ENCODE measurements around the gene LCMT1.
"Not testable (repeated sequence)": the region's sequence is repeated elsewhere in the genome, so short reads cannot be mapped to it uniquely, and the experiment has no call there.

LCMT1 gene

GRCh38 chr16:25097276-25097975, 14.1 kb upstream of the LCMT1 start:
- DNase-seq = no peak

- no peak for DNase-seq
These were observed 11.0 kb upstream of the LCMT1 start for GRCh38 chr16:25100511-25100910.

GRCh38 chr16:25106567-25107465, 4.7 kb upstream of the LCMT1 start:
- peak; percentile 63 for DNase-seq

- no peak for DNase-seq
These were observed 4.1 kb upstream of the LCMT1 start for GRCh38 chr16:25107466-25107792.

GRCh38 chr16:25108054-25108453, 3.5 kb upstream of the LCMT1 start:
- no peak for DNase-seq

- DNase-seq = no peak
These were observed 1.9 kb upstream of the LCMT1 start for GRCh38 chr16:25109643-25110042.

- DNase-seq = no peak
These were observed 1.1 kb upstream of the LCMT1 start for GRCh38 chr16:25110387-25110947.

GRCh38 chr16:25114121-25114520, 2.6 kb downstream of the LCMT1 start:
- no peak for DNase-seq

GRCh38 chr16:25118851-25119578, 7.5 kb downstream of the LCMT1 start:
- no peak for DNase-seq

- no peak for DNase-seq
These were observed 10.5 kb downstream of the LCMT1 start for GRCh38 chr16:25121824-25122600.

GRCh38 chr16:25124503-25124902, 13.0 kb downstream of the LCMT1 start:
- no peak for DNase-seq

GRCh38 chr16:25126086-25126666, 14.6 kb downstream of the LCMT1 start:
- not testable (repeated sequence) for DNase-seq

GRCh38 chr16:25126820-25127232, 15.3 kb downstream of the LCMT1 start:
- DNase-seq = no peak

GRCh38 chr16:25132751-25133150, 21.2 kb downstream of the LCMT1 start:
- not testable (repeated sequence) for DNase-seq

- DNase-seq = no peak
These were observed 22.7 kb downstream of the LCMT1 start for GRCh38 chr16:25134166-25134700.

- peak; percentile 40 for DNase-seq
These were observed 23.8 kb downstream of the LCMT1 start for GRCh38 chr16:25135254-25135878.

GRCh38 chr16:25138130-25138529, 26.6 kb downstream of the LCMT1 start:
- no peak for DNase-seq

GRCh38 chr16:25140459-25140858, 28.9 kb downstream of the LCMT1 start:
- no peak for DNase-seq

GRCh38 chr16:25141648-25142047, 30.1 kb downstream of the LCMT1 start:
- DNase-seq = no peak

- DNase-seq = no peak
These were observed 32.4 kb downstream of the LCMT1 start for GRCh38 chr16:25143928-25144327.

GRCh38 chr16:25148568-25149215, 37.1 kb downstream of the LCMT1 start:
- no peak for DNase-seq

All from NCI-H446 treated with DMSO at 0.1 percent for 48 hours (cell line).